CD4-positive, alpha-beta T cell treated with Interleukin-12 subunit alpha and Interleukin-12 subunit beta, for 1 hour (primary cell): ENCODE measurements around the gene POMT2.

Experiments used
- DNase-seq: peaks from one replicate; pipeline ENCODE4 v3.0.0-alpha.2; 2020

The POMT2 gene

GRCh38 chr14:77230914-77231313, 89.8 kb downstream of the POMT2 start:
- DNase-seq = no peak

- no peak for DNase-seq
Measured at GRCh38 chr14:77228056-77228455, 92.6 kb downstream of the POMT2 start.

GRCh38 chr14:77225892-77226557, 94.7 kb downstream of the POMT2 start:
- no peak for DNase-seq

GRCh38 chr14:77225254-77225653, 95.4 kb downstream of the POMT2 start:
- no peak for DNase-seq
